K562 (cell line): Measurements from ENCODE around the gene MYADML2. TPM values are rescaled to one million over a fixed set of nuclear protein-coding genes. Genes with fewer than 3 reads are reported as not detected.

ENCODE experiments used
- CBX2 ChIP-seq: fragments of 200-600 bp; sonication (generic); IDR thresholded peaks from one replicate; pipeline ENCODE4 v1.6.1; 2012; ENCODE audit warnings: mild to moderate bottlenecking, low read length, inconsistent platforms; ENCODE audit not compliant: insufficient read depth, poor library complexity, severe bottlenecking
- CHAMP1 ChIP-seq: fragments of 450-650 bp; IDR thresholded peaks from 2 replicates; pipeline ENCODE4 v1.6.1; 2016; ENCODE audit warnings: mild to moderate bottlenecking
- KLF10 ChIP-seq: fragments of 250-450 bp; sonication (Bioruptor Pico); IDR thresholded peaks from 2 replicates; pipeline ENCODE4 v1.6.1; 2021; ENCODE audit warnings: matching md5 sums
- LCOR ChIP-seq: sonication (generic); formaldehyde crosslinking; IDR thresholded peaks from 2 replicates; pipeline ENCODE4 v1.8.0; 2022; ENCODE audit warnings: mild to moderate bottlenecking, missing genetic modification reagents
- POLR2H ChIP-seq: IDR thresholded peaks from 2 replicates; pipeline ENCODE4 v1.6.1; 2016; ENCODE audit warnings: missing genetic modification characterization, low read depth, mild to moderate bottlenecking, control low read depth, missing compliant biosample characterization, moderate library complexity
- STAT5B ChIP-seq: fragments of 250-450 bp; sonication (Bioruptor Pico); IDR thresholded peaks from 2 replicates; pipeline ENCODE4 v1.8.0; 2021; ENCODE audit warnings: mild to moderate bottlenecking, inconsistent platforms
- TAF1 ChIP-seq: IDR thresholded peaks from 2 replicates; pipeline ENCODE4 v1.6.1; 2011; ENCODE audit warnings: mild to moderate bottlenecking, low read length, moderate library complexity; ENCODE audit not compliant: insufficient read depth, control insufficient read depth, severe bottlenecking; ENCODE audit errors: extremely low read depth
- TCF3 ChIP-seq: sonication (generic); formaldehyde crosslinking; IDR thresholded peaks from 2 replicates; pipeline ENCODE4 v1.4.0; 2020; ENCODE audit warnings: mild to moderate bottlenecking, missing genetic modification reagents
- TCF7L2 ChIP-seq: fragments of 150-350 bp; IDR thresholded peaks from 2 replicates; pipeline ENCODE4 v1.6.1; 2016; ENCODE audit warnings: low read depth, mild to moderate bottlenecking, low read length, moderate library complexity
- TEAD4 ChIP-seq, 2 experiments: sonication (generic) in 1 of 2; formaldehyde crosslinking in 1 of 2; IDR thresholded peaks; 2 replicates each; pipeline versions ENCODE4 v1.6.1 to v1.8.0; 2012 to 2022; ENCODE audit warnings: borderline replicate concordance in 1 of 2, inconsistent platforms in 1 of 2, low read length in 1 of 2, mild to moderate bottlenecking in 1 of 2, missing genetic modification reagents in 1 of 2
- ZFX ChIP-seq: sonication (generic); formaldehyde crosslinking; IDR thresholded peaks from 2 replicates; pipeline ENCODE4 v1.8.0; 2022; ENCODE audit warnings: mild to moderate bottlenecking, missing genetic modification reagents, moderate library complexity
- ZNF583 ChIP-seq: fragments of 250-450 bp; sonication (Bioruptor Pico); IDR thresholded peaks from 2 replicates; pipeline ENCODE4 v1.4.0; 2020
- ZNF586 ChIP-seq: fragments of 450-650 bp; formaldehyde crosslinking; conservative IDR thresholded peaks from 2 replicates; pipeline ENCODE4 v1.4.0; 2020; ENCODE audit warnings: mild to moderate bottlenecking, moderate library complexity
- polyA plus RNA-seq, 8 experiments: library from polyadenylated mRNA; depleted of rRNA in 4 of 8; stranded (reverse) in 5 of 8; unstranded in 3 of 8; fragments of >200 nt; fragmentation: Nextera tagmentation in 2 of 8; fragmentation: Illumina TruSeq in 1 of 8; extraction: Ambion mirVana in 2 of 8; extraction: Trizol in 1 of 8; gene quantifications; 2 replicates each; pipeline versions ENCODE4 v1.2.1 to v1.2.3, GENCODE V29; 2011 to 2014; ENCODE audit warnings: inconsistent platforms in 1 of 8, missing spikeins in 1 of 8
- total RNA-seq, 7 experiments: library from RNA; depleted of rRNA in 6 of 7; stranded (reverse); fragments of >200 nt in 6 of 7; fragmentation: Illumina TruSeq in 2 of 7; extraction: Trizol in 2 of 7; gene quantifications; 2 replicates each; pipeline versions ENCODE4 v1.2.1 to v1.2.3, GENCODE V29; 2011 to 2021; ENCODE audit warnings: low replicate concordance in 1 of 7
- TF ChIP-seq, protein P1 (sequence below): sonication (generic); formaldehyde crosslinking; IDR thresholded peaks from 2 replicates; pipeline ENCODE4 v1.8.0; 2022; ENCODE audit warnings: mild to moderate bottlenecking, missing genetic modification reagents, borderline replicate concordance
- TF ChIP-seq, protein P2 (sequence below): fragments of 250-450 bp; sonication (Bioruptor Pico); IDR thresholded peaks from 2 replicates; pipeline ENCODE4 v1.8.0; 2022; ENCODE audit warnings: inconsistent platforms, mild to moderate bottlenecking, moderate library complexity, borderline replicate concordance
- TF ChIP-seq, protein P3 (sequence below): fragments of 250-450 bp; sonication (Bioruptor Pico); IDR thresholded peaks from 2 replicates; pipeline ENCODE4 v1.9.0; 2021; ENCODE audit warnings: mild to moderate bottlenecking
- TF ChIP-seq, protein P4 (sequence below), 2 experiments: fragments of 450-650 bp in 1 of 2; IDR thresholded peaks; 2 replicates each; pipeline ENCODE4 v1.6.1; 2011 to 2017; ENCODE audit warnings: low read depth in 2 of 2, antibody characterized with exemption in 1 of 2, borderline replicate concordance in 1 of 2, low read length in 1 of 2, mild to moderate bottlenecking in 1 of 2, mixed read lengths in 1 of 2; ENCODE audit not compliant: control insufficient read depth in 1 of 2

The MYADML2 gene
- total and polyA plus RNA-seq, 9 of the 15 experiments (the other 6 are each of a cell fraction or from before 2014, with no cell fraction given) = not detected

GRCh38 chr17:81977211-81977808 is 30.3 kb upstream of the MYADML2 start, which contains the start of gene ASPSCR1 (continued):
- TF ChIP-seq, protein P1, sequence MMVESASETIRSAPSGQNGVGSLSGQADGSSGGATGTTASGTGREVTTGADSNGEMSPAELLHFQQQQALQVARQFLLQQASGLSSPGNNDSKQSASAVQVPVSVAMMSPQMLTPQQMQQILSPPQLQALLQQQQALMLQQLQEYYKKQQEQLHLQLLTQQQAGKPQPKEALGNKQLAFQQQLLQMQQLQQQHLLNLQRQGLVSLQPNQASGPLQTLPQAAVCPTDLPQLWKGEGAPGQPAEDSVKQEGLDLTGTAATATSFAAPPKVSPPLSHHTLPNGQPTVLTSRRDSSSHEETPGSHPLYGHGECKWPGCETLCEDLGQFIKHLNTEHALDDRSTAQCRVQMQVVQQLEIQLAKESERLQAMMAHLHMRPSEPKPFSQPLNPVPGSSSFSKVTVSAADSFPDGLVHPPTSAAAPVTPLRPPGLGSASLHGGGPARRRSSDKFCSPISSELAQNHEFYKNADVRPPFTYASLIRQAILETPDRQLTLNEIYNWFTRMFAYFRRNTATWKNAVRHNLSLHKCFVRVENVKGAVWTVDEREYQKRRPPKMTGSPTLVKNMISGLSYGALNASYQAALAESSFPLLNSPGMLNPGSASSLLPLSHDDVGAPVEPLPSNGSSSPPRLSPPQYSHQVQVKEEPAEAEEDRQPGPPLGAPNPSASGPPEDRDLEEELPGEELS (CRISPR knock-in tag) = no peak; the same call in 1 of the 2 replicates
- TF ChIP-seq TAF1 (peak; percentile 87), KLF10 (CRISPR knock-in tag) (no peak), TCF7L2 (no peak), POLR2H (tag) (peak; percentile 80), TCF3 (CRISPR knock-in tag) (peak; percentile 51; the same call in 1 of the 2 replicates), TEAD4 (IDR thresholded peaks at IDR 0.05; ENCODE audit: low read length) (no peak), TEAD4 (CRISPR knock-in tag; IDR thresholded peaks at IDR 0.05; ENCODE audit: borderline replicate concordance) (no peak), CHAMP1 (no peak), STAT5B (no peak), LCOR (0 out of 2 replicates have a peak, but pooled peaks have one; percentile 6), ZNF583 (peak; percentile 53; the same call in 1 of the 2 replicates), CBX2 (no peak), ZNF586 (CRISPR knock-in tag) (no peak), ZFX (CRISPR knock-in tag) (peak; percentile 49; the same call in 1 of the 2 replicates)
- TF ChIP-seq, protein P2, sequence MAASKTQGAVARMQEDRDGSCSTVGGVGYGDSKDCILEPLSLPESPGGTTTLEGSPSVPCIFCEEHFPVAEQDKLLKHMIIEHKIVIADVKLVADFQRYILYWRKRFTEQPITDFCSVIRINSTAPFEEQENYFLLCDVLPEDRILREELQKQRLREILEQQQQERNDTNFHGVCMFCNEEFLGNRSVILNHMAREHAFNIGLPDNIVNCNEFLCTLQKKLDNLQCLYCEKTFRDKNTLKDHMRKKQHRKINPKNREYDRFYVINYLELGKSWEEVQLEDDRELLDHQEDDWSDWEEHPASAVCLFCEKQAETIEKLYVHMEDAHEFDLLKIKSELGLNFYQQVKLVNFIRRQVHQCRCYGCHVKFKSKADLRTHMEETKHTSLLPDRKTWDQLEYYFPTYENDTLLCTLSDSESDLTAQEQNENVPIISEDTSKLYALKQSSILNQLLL = no peak
- TF ChIP-seq, protein P3, sequence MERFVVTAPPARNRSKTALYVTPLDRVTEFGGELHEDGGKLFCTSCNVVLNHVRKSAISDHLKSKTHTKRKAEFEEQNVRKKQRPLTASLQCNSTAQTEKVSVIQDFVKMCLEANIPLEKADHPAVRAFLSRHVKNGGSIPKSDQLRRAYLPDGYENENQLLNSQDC = peak; percentile 78; the same call in 1 of the 2 replicates
- TF ChIP-seq, protein P4, sequence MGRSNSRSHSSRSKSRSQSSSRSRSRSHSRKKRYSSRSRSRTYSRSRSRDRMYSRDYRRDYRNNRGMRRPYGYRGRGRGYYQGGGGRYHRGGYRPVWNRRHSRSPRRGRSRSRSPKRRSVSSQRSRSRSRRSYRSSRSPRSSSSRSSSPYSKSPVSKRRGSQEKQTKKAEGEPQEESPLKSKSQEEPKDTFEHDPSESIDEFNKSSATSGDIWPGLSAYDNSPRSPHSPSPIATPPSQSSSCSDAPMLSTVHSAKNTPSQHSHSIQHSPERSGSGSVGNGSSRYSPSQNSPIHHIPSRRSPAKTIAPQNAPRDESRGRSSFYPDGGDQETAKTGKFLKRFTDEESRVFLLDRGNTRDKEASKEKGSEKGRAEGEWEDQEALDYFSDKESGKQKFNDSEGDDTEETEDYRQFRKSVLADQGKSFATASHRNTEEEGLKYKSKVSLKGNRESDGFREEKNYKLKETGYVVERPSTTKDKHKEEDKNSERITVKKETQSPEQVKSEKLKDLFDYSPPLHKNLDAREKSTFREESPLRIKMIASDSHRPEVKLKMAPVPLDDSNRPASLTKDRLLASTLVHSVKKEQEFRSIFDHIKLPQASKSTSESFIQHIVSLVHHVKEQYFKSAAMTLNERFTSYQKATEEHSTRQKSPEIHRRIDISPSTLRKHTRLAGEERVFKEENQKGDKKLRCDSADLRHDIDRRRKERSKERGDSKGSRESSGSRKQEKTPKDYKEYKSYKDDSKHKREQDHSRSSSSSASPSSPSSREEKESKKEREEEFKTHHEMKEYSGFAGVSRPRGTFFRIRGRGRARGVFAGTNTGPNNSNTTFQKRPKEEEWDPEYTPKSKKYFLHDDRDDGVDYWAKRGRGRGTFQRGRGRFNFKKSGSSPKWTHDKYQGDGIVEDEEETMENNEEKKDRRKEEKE (IDR thresholded peaks at IDR 0.05; ENCODE audit: borderline replicate concordance in 1 of 2, control insufficient read depth in 1 of 2, low read depth in 2 of 2, low read length in 1 of 2) = no peak
